ENCODE measurements around the gene DLG2. TPM values are rescaled to one million over a fixed set of nuclear protein-coding genes. Genes with fewer than 3 reads are reported as not detected.

Gene DLG2
- total RNA-seq, 4 donors from 2014 or later: 7.3 to 14.1 (median 11.1) TPM

- no peak overlapping the region for H3K27ac ChIP-seq (replicated peaks in 1 of 4)
- H3K9me3 ChIP-seq: no peaks in the 10 kb centered on the region
- TF ChIP-seq POLR2AphosphoS5 (IDR thresholded peaks at IDR 0.05): no peak
- no peak for TF ChIP-seq CTCF (IDR thresholded peaks at IDR 0.05)
- no peak for TF ChIP-seq POLR2A (IDR thresholded peaks at IDR 0.05; ENCODE audit: low read depth)
- no peak for TF ChIP-seq EP300 (IDR thresholded peaks at IDR 0.05)
- WGBS: 92% methylated on average over 20 of the region's 20 CpGs
- H3K4me1 ChIP-seq: no peaks in the 10 kb centered on the region
- no peak overlapping the region for H3K4me3 ChIP-seq
- no peak for DNase-seq (ENCODE audit: extremely low spot score)
- H3K27me3 ChIP-seq: no peaks in the 10 kb centered on the region
- no peaks in the 10 kb centered on the region for H3K36me3 ChIP-seq
- intact Hi-C loops (cut with DNase I): no loop called here
These were observed 1414.4 kb downstream of the DLG2 start for GRCh38 chr11:84212468-84213390.

GRCh38 chr11:84211896-84212295 is 1415.2 kb downstream of the DLG2 start:
- H3K27ac ChIP-seq (replicated peaks in 1 of 4): no peak overlapping the region
- no peak for TF ChIP-seq POLR2AphosphoS5 (IDR thresholded peaks at IDR 0.05)
- no peak for TF ChIP-seq CTCF (IDR thresholded peaks at IDR 0.05)
- H3K36me3 ChIP-seq: no peaks in the 10 kb centered on the region
- no peaks in the 10 kb centered on the region for H3K27me3 ChIP-seq
- 64% methylated on average over 3 of the region's 3 CpGs for WGBS
- no peaks in the 10 kb centered on the region for H3K9me3 ChIP-seq
- H3K4me3 ChIP-seq: no peak overlapping the region
- no peak for DNase-seq (ENCODE audit: extremely low spot score)
- no peaks in the 10 kb centered on the region for H3K4me1 ChIP-seq
- intact Hi-C loops (cut with DNase I): no loop called here

GRCh38 chr11:84194696-84195095 is 1432.4 kb downstream of the DLG2 start:
- WGBS: 96% methylated on average over 17 of the region's 18 CpGs
- intact Hi-C loops (cut with DNase I): no loop called here
- Histone ChIP-seq H3K4me1 (peaks cover 0 to 11% (median 8%) of the 10 kb centered on the region in 4 donors), H3K9me3 (peaks cover 0 to 4% (median 0%) of the 10 kb centered on the region in 4 donors), H3K27me3 (no peaks in the 10 kb centered on the region), H3K36me3 (no peaks in the 10 kb centered on the region), H3K4me3 (no peak overlapping the region), H3K27ac (replicated peaks in 1 of 4) (no peak overlapping the region)
- TF ChIP-seq CTCF (IDR thresholded peaks at IDR 0.05) (no peak), POLR2A (IDR thresholded peaks at IDR 0.05; ENCODE audit: low read depth) (no peak)
- no peak for DNase-seq (ENCODE audit: extremely low spot score)

GRCh38 chr11:84193706-84194105 is 1433.4 kb downstream of the DLG2 start:
- Histone ChIP-seq H3K36me3 (no peaks in the 10 kb centered on the region), H3K27me3 (no peaks in the 10 kb centered on the region), H3K27ac (replicated peaks in 1 of 4) (no peak overlapping the region), H3K4me1 (peaks cover 0 to 12% (median 9%) of the 10 kb centered on the region in 4 donors), H3K4me3 (no peak overlapping the region), H3K9me3 (peaks cover 0 to 4% (median 0%) of the 10 kb centered on the region in 4 donors)
- DNase-seq (ENCODE audit: extremely low spot score): no peak
- TF ChIP-seq CTCF (IDR thresholded peaks at IDR 0.05) (no peak), EP300 (IDR thresholded peaks at IDR 0.05) (no peak), POLR2AphosphoS5 (IDR thresholded peaks at IDR 0.05) (no peak), POLR2A (IDR thresholded peaks at IDR 0.05; ENCODE audit: low read depth) (no peak)
- intact Hi-C loops (cut with DNase I): no loop called here
- 90% methylated on average over 2 of the region's 2 CpGs for WGBS
